Natural killer cell (primary cell): ENCODE data around the gene ESYT2. TPM values are rescaled to one million over a fixed set of nuclear protein-coding genes. Genes with fewer than 3 reads are reported as not detected.

Experiments used
- ATAC-seq, 3 donors: fragments of 150-1000 bp in 2 of 3; fragments of 200-7000 bp in 1 of 3; cut with Tn5 transposase; 1 replicate in 1 of 3; 2 replicates in 2 of 3; pipeline ENCODE4 v1.10.0; 2021; ENCODE audit warnings: mild to moderate bottlenecking in 2 of 3, moderate library complexity in 2 of 3
- DNase-seq, 2 donors: peaks; one replicate each; pipeline versions ENCODE4 v3.0.0 to v3.0.0-alpha.2; 2013 to 2021; ENCODE audit warnings: mixed read lengths in 1 of 2
- H3K27ac ChIP-seq: one replicate; pipeline ENCODE4 v1.5.1; 2013; ENCODE audit warnings: mild to moderate bottlenecking, low read length
- H3K27me3 ChIP-seq: one replicate; pipeline ENCODE4 v1.6.1; 2013; ENCODE audit warnings: low read length; ENCODE audit not compliant: control insufficient read depth, insufficient read depth
- H3K36me3 ChIP-seq: one replicate; pipeline ENCODE4 v1.6.1; 2013; ENCODE audit warnings: low read length; ENCODE audit not compliant: control insufficient read depth, insufficient read depth
- H3K4me1 ChIP-seq: one replicate; pipeline ENCODE4 v1.6.1; 2013; ENCODE audit warnings: low read length; ENCODE audit not compliant: control insufficient read depth, insufficient read depth
- H3K4me3 ChIP-seq: one replicate; pipeline ENCODE4 v1.5.1; 2013; ENCODE audit warnings: low read length
- H3K9me3 ChIP-seq: one replicate; pipeline ENCODE4 v1.6.1; 2013; ENCODE audit warnings: low read length; ENCODE audit not compliant: control insufficient read depth, insufficient read depth
- H3K27ac Mint-ChIP-seq, 2 donors: one replicate each; pipeline ENCODE4 v1.8.0; 2022; ENCODE audit warnings: mild to moderate bottlenecking in 2 of 2, mixed read lengths in 2 of 2, moderate library complexity in 1 of 2
- H3K27me3 Mint-ChIP-seq, 2 donors: one replicate each; pipeline ENCODE4 v1.8.0; 2022; ENCODE audit warnings: low read depth in 2 of 2, mixed read lengths in 2 of 2
- H3K36me3 Mint-ChIP-seq: one replicate; pipeline ENCODE4 v1.8.0; 2022; ENCODE audit warnings: mixed read lengths
- H3K4me1 Mint-ChIP-seq, 2 donors: one replicate each; pipeline ENCODE4 v1.8.0; 2022; ENCODE audit warnings: mixed read lengths in 2 of 2
- H3K4me3 Mint-ChIP-seq: one replicate; pipeline ENCODE4 v1.8.0; 2022; ENCODE audit warnings: mild to moderate bottlenecking, moderate library complexity, mixed read lengths
- H3K9me3 Mint-ChIP-seq, 2 donors: one replicate each; pipeline ENCODE4 v1.8.0; 2022; ENCODE audit warnings: mixed read lengths in 2 of 2
- CTCF ChIP-seq: fragments of 200-600 bp; IDR thresholded peaks from one replicate; pipeline ENCODE4 v1.8.0; 2022; ENCODE audit warnings: antibody characterized with exemption
- WGBS: methylation state at CpG from one replicate; pipeline ENCODE4 v1.1.7; 2013; ENCODE audit warnings: missing lambda C conversion rate; ENCODE audit not compliant: insufficient coverage; 5-methylcytosine and 5-hydroxymethylcytosine counted together
- intact Hi-C: fragments of 100-400 bp; cut with micrococcal nuclease; formaldehyde crosslinking; loops from one replicate; pipeline ENCODE4 v1.14.2; 2022
- total RNA-seq, 4 donors: library from RNA; stranded (reverse); fragments of 120-200 nt in 1 of 4; gene quantifications; one replicate each; pipeline versions ENCODE4 v1.2.3 to v1.2.4, GENCODE V29; 2013 to 2022

ESYT2 gene
- total RNA-seq, 3 donors from 2014 or later (not counting 1 experiment from before 2014, with no cell fraction given) = 137 to 163 (median 160) TPM

- Histone ChIP-seq H3K4me1 (no peaks in the 10 kb centered on the region), H3K27ac (no peak overlapping the region), H3K4me3 (no peak overlapping the region), H3K36me3 (peaks cover 57% of the 10 kb centered on the region), H3K9me3 (no peaks in the 10 kb centered on the region), H3K27me3 (no peaks in the 10 kb centered on the region)
- Mint-ChIP-seq H3K9me3 (no peaks in the 10 kb centered on the region), H3K36me3 (peaks cover 12% of the 10 kb centered on the region), H3K27ac (peak overlapping the region in 1 of 2 donors; percentile 38), H3K4me1 (peaks cover under 1 to 6% of the 10 kb centered on the region in 2 donors), H3K27me3 (no peaks in the 10 kb centered on the region), H3K4me3 (no peak overlapping the region)
- TF ChIP-seq CTCF = no peak
- 94% methylated on average over 3 of the region's 3 CpGs for WGBS
- intact Hi-C loops = no loop called here
- DNase-seq (no peak), ATAC-seq (no peak)
Observed at GRCh38 chr7:158750702-158751101, 78.6 kb downstream of the ESYT2 start.

- no peak for ATAC-seq
- H3K4me3 ChIP-seq = no peak overlapping the region
- Mint-ChIP-seq H3K9me3 (no peaks in the 10 kb centered on the region), H3K4me1 (peaks cover 5 to 6% of the 10 kb centered on the region in 2 donors), H3K36me3 (peaks cover 18% of the 10 kb centered on the region), H3K27ac (no peak overlapping the region), H3K27me3 (no peaks in the 10 kb centered on the region), H3K4me3 (no peak overlapping the region)
- TF ChIP-seq CTCF = no peak
- DNase-seq = no peak
- H3K27ac ChIP-seq = no peak overlapping the region
- 98% methylated on average over 9 of the region's 9 CpGs for WGBS
- peaks cover 58% of the 10 kb centered on the region for H3K36me3 ChIP-seq
- intact Hi-C loops = no loop called here
- H3K27me3 ChIP-seq = no peaks in the 10 kb centered on the region
- H3K9me3 ChIP-seq = no peaks in the 10 kb centered on the region
- H3K4me1 ChIP-seq = no peaks in the 10 kb centered on the region
Observed at GRCh38 chr7:158749396-158749795, 79.9 kb downstream of the ESYT2 start.

- intact Hi-C loops = no loop called here
- WGBS = 88% methylated on average over 10 of the region's 10 CpGs
Observed at GRCh38 chr7:158748335-158748734, 81.0 kb downstream of the ESYT2 start.

More at GRCh38 chr7:158748335-158748734, 81.0 kb downstream of the ESYT2 start:
- no peak overlapping the region for H3K27ac ChIP-seq
- no peak for TF ChIP-seq CTCF
- Mint-ChIP-seq H3K4me1 (peaks cover 5 to 6% of the 10 kb centered on the region in 2 donors), H3K27me3 (no peaks in the 10 kb centered on the region), H3K27ac (no peak overlapping the region), H3K9me3 (no peaks in the 10 kb centered on the region), H3K4me3 (no peak overlapping the region), H3K36me3 (peaks cover 18% of the 10 kb centered on the region)
- H3K36me3 ChIP-seq = peaks cover 63% of the 10 kb centered on the region
- ATAC-seq (no peak), DNase-seq (no peak)
- H3K27me3 ChIP-seq = no peaks in the 10 kb centered on the region
- H3K4me3 ChIP-seq = no peak overlapping the region
- H3K9me3 ChIP-seq = no peaks in the 10 kb centered on the region
- no peaks in the 10 kb centered on the region for H3K4me1 ChIP-seq
